OCI-M2 (cell line): ENCODE data around the gene SLC16A12.

Experiments
- DNase-seq: peaks from one replicate; lab custom pipeline; 2025; ENCODE audit not compliant: unreplicated experiment; lab: John Stamatoyannopoulos, UW

Gene SLC16A12

GRCh38 chr10:89515031-89515841 lies 20.2 kb downstream of the SLC16A12 start:
- no peak for DNase-seq

GRCh38 chr10:89513206-89513605 lies 22.2 kb downstream of the SLC16A12 start:
- no peak for DNase-seq

- peak; percentile 74 for DNase-seq
Measured at GRCh38 chr10:89505640-89506275, 29.6 kb downstream of the SLC16A12 start.

- no peak for DNase-seq
Measured at GRCh38 chr10:89504691-89505090, 30.7 kb downstream of the SLC16A12 start.

DNA sequence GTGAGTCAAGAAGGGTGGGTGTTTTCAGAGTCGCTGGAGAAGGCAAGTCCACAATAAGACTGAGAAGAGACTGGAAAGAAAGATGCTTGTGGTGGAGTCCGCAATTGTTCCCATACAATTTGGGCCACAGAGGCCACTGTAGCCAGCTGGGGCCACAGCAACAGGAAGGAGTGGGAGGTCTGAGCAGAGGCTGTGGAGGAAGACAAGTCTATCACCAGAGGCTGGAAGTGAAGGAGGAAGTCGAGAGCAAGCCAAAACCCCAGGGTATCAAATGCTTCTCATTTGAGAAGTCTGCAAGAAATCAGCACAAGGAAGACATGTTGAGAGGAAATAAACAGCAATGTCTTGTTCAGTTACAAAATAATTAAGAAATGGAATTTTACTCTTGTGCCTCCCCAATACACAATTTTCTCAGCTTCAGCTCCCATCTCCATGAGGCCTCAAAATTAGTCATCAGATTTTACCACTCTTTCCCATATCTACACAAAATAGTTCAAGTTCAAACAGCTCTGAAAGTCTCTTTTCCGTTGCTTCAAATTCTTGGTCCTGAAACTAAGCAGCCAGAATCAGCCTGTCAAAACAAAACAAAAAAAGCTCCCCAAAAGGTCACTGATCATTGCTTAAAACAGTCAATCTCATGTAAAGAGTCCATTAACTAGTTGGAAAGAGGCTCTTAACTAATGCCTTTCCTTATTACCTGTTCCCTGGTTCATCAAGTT lies 31.6 kb downstream of the SLC16A12 start:
- no peak for DNase-seq

GRCh38 chr10:89503151-89503550 lies 32.2 kb downstream of the SLC16A12 start:
- DNase-seq = no peak

DNA sequence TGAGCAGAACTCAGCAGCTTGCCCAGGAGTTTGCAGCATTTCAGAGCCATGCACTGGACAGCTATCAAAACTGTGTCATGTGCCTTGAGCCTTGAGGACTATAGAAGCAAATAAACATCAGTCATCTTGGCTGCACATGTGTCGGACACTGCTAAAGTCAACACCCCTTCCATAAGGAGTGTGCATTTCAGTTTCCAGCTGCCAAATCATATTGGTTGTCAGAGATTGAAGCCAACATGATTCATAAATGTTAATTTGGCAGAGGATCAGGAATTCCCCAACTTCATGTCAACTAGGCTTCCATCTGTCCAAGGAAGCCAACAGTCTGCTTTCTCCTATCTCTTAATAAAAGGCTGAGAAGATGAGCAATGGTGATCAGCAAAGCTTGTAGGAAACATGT lies 32.8 kb downstream of the SLC16A12 start:
- no peak for DNase-seq

GRCh38 chr10:89494575-89494974 lies 40.8 kb downstream of the SLC16A12 start:
- no peak for DNase-seq

- no peak for DNase-seq
Measured at GRCh38 chr10:89494068-89494467, 41.3 kb downstream of the SLC16A12 start.

DNA sequence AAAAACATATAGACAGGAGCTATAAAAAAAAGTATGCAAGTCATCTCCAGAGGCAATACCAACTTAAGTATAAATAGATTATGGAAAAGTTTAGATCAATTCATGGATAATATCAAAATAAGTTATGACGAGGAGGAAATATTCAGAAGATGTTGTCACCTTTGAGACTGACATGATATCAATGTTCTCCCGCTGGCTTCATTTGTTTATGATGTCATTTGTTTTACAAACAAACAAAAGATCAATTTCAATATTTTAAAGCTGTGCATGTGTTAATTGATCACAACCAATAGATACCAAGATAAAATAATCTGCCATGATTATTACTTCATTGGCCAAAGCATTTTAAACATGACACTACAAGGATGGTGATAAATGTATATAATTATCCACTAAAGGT lies 43.5 kb downstream of the SLC16A12 start:
- no peak for DNase-seq

- no peak for DNase-seq
Measured at GRCh38 chr10:89490596-89491335, 44.6 kb downstream of the SLC16A12 start.

DNA sequence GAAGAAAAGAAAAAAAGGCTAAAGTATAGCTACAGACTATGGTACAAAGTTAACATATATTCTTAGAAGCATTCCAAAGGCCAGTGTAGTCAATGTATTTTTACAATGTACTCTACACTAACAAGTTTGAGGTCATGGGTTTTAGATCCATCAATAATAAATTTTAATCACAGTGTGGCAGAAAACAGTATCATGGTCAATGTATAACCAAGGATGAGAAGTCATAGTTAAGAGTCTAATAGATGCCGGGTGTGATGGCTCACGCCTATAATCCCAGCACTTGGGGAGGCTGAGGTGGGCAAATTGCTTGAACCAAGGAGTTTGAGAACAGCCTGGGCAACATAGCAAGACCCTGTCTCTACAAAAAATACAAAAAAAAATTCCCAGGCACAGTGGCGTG lies 53.1 kb downstream of the SLC16A12 start:
- no peak for DNase-seq

- no peak for DNase-seq
Measured at GRCh38 chr10:89481662-89482061, 53.7 kb downstream of the SLC16A12 start.

DNA sequence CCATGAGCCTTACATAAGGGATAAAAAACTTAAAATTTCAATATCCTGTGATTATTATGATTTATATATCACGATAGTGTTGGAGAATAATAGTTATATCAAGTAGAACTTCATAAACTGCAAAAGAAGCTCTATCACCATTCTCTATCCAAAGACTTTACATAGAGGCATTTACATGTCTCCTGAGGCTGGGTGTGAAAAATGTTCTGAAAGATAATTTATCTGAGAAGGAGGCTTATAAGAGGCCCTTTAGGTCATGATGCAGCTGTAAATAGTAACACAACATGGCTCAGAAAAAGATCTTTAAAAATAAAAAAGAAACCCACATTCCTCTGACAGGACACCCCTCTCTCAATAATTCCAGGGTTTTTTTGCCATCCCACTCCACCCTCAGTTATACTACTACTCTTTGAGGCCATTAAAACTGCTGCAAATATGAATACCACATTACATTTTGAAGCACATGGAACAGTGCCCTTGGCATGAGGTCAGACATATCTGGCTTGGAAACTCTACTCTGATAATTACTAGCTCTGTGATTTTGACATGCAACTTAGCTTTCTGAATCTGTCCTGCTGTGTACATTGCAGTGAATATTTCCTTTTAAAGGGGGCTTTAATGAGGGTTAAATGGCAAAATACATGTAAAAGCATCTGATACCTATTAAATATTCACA lies 55.5 kb downstream of the SLC16A12 start:
- no peak for DNase-seq

- DNase-seq = no peak
Measured at GRCh38 chr10:89478739-89479654, 56.4 kb downstream of the SLC16A12 start.

GRCh38 chr10:89478085-89478738 lies 57.2 kb downstream of the SLC16A12 start:
- no peak for DNase-seq

DNA sequence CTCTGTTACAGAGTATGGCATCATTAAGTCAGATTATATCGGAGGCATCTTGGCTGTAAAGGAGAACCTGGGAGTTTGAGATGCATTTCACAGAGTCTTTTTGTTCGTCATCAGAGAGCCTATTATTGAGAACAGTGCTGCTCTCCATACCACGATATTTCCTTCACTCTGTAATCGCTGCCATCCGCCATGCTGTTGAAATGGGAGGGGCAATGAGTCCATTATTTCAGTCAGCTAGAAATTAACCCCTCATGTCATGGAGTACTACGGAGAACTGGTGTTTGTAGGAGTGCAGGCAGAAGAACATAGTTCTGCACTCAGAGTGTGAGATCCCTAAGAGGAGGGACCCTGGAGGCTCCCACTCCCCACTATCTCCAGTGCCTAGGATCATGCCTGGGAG lies 59.2 kb downstream of the SLC16A12 start:
- no peak for DNase-seq

DNA sequence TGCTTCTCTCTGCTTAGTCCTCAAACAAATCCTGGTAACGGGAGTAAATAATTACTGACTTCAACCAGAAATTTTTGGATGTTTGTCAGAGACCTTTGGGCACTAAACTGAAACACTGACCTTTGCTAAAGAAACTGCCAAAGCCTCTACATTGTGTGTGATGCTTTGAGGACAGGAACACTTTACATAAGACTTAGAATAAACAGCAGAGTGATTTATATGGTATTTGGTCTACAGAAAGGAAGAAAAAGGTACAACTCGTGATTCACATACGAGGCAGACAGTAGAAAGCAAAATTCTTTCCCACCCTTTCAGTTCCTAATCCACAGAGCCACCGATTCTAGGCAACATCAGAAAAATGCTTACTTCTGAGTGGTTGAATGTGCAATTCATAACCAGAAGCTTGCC lies 59.8 kb downstream of the SLC16A12 start:
- DNase-seq = no peak

DNA sequence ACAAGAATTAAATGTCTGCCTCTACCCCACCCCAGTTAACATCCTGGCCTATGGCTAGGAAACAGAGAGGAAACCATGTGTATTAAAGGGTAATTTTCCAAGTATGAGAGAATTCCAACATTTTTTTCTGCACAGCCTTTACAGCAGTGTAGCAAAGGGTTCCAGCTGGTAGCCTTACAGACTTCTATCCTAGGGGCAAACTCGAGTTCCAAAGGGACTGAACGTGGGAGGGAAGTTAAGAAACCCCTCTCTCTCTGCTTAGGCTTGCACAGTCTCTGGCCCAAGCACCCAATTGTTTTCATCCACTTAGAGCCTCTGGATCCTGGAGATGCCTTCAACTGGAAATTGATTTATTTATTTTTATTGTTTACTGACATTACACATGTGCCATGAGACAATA lies 60.3 kb downstream of the SLC16A12 start:
- DNase-seq = no peak
